IMR-90 (cell line): ENCODE results near the gene USP24. TPM values are rescaled to one million over a fixed set of nuclear protein-coding genes. Genes with fewer than 3 reads are reported as not detected.
A peak's percentile ranks its signal among the peaks of the same experiment; 100 is the strongest.

Source experiments
- ATAC-seq: fragments of 200-7000 bp; cut with Tn5 transposase; 2 replicates; pipeline ENCODE4 v1.9.1; 2020; ENCODE audit warnings: low read depth, mild to moderate bottlenecking, moderate library complexity
- BruUV-seq: library from RNA; stranded (reverse); fragments of 400-500 nt; replicated peaks from 2 replicates; lab custom pipeline; 2021; lab: Mats Ljungman, UMichigan
- CTCF ChIA-PET: fragments of 300-600 bp; formaldehyde crosslinking; extraction: SDS; loops from one replicate; lab custom pipeline; 2021; ENCODE audit warnings: antibody characterized with exemption; lab: Yijun Ruan, JAX
- POLR2A ChIA-PET: fragments of 300-600 bp; sonication (Branson Sonifier 250); formaldehyde crosslinking; loops from one replicate; lab custom pipeline; 2022; ENCODE audit warnings: antibody characterized with exemption; ENCODE audit not compliant: unreplicated experiment; lab: Charles Lee
- DNase-seq: peaks from one replicate; pipeline ENCODE4 v3.0.0; 2013
- H2AFZ ChIP-seq: replicated peaks from 2 replicates; pipeline ENCODE3; 2013; ENCODE audit warnings: low read length, mild to moderate bottlenecking; ENCODE audit not compliant: poor library complexity
- H2AK5ac ChIP-seq: 2 replicates; pipeline ENCODE4 v1.6.1; 2013; ENCODE audit warnings: low read depth, low read length, inconsistent platforms
- H2AK9ac ChIP-seq: replicated peaks from 2 replicates; pipeline ENCODE3; 2013; ENCODE audit warnings: mild to moderate bottlenecking, low read depth, low read length, moderate library complexity; ENCODE audit not compliant: poor library complexity
- H2BK120ac ChIP-seq: 2 replicates; pipeline ENCODE4 v1.6.1; 2013; ENCODE audit warnings: low read depth, low read length, inconsistent platforms
- H2BK15ac ChIP-seq: 3 replicates; pipeline ENCODE4 v1.6.1; 2013; ENCODE audit warnings: low read depth, low read length, inconsistent platforms
- H2BK20ac ChIP-seq: 2 replicates; pipeline ENCODE4 v1.6.1; 2013; ENCODE audit warnings: low read depth, mild to moderate bottlenecking, inconsistent platforms, low read length, moderate library complexity
- H2BK5ac ChIP-seq: 2 replicates; pipeline ENCODE4 v1.6.1; 2013; ENCODE audit warnings: mild to moderate bottlenecking, low read depth, low read length, inconsistent platforms; ENCODE audit not compliant: poor library complexity, severe bottlenecking
- H3K14ac ChIP-seq: replicated peaks from 2 replicates; pipeline ENCODE4 v1.6.1; 2013; ENCODE audit warnings: low read depth, low read length, inconsistent platforms
- H3K18ac ChIP-seq: 2 replicates; pipeline ENCODE4 v1.6.1; 2013; ENCODE audit warnings: low read depth, low read length, control low read depth
- H3K23ac ChIP-seq: 2 replicates; pipeline ENCODE4 v1.6.1; 2013; ENCODE audit warnings: low read depth, low read length, inconsistent platforms
- H3K27ac ChIP-seq: 2 replicates; pipeline ENCODE4 v1.5.1; 2013; ENCODE audit warnings: mild to moderate bottlenecking, control low read depth, low read length; ENCODE audit not compliant: insufficient read depth
- H3K27me3 ChIP-seq: 2 replicates; pipeline ENCODE4 v1.6.1; 2013; ENCODE audit warnings: low read length; ENCODE audit not compliant: control insufficient read depth, insufficient read depth
- H3K36me3 ChIP-seq: 2 replicates; pipeline ENCODE4 v1.6.1; 2013; ENCODE audit warnings: low read length, mixed read lengths; ENCODE audit not compliant: control insufficient read depth, insufficient read depth
- H3K4ac ChIP-seq: 2 replicates; pipeline ENCODE4 v1.6.1; 2013; ENCODE audit warnings: low read depth, low read length, inconsistent platforms
- H3K4me1 ChIP-seq: 2 replicates; pipeline ENCODE4 v1.6.1; 2013; ENCODE audit warnings: low read length, mixed read lengths; ENCODE audit not compliant: control insufficient read depth, insufficient read depth
- H3K4me2 ChIP-seq: 2 replicates; pipeline ENCODE4 v1.6.1; 2013; ENCODE audit warnings: low read depth, mild to moderate bottlenecking, control low read depth, low read length, moderate library complexity
- H3K4me3 ChIP-seq: 2 replicates; pipeline ENCODE4 v1.5.1; 2013; ENCODE audit warnings: low read depth, mild to moderate bottlenecking, control low read depth, low read length, moderate library complexity; ENCODE audit not compliant: insufficient read depth
- H3K56ac ChIP-seq: 2 replicates; pipeline ENCODE4 v1.6.1; 2013; ENCODE audit warnings: low read length, inconsistent platforms; ENCODE audit not compliant: insufficient read depth; ENCODE audit errors: extremely low read depth
- H3K79me1 ChIP-seq, 2 experiments: 2 replicates each; pipeline ENCODE4 v1.6.1; 2013; ENCODE audit warnings: low read length in 2 of 2, inconsistent platforms in 1 of 2, low read depth in 1 of 2
- H3K9ac ChIP-seq: 2 replicates; pipeline ENCODE4 v1.6.1; 2013; ENCODE audit warnings: low read depth, low read length, control low read depth
- H3K9me1 ChIP-seq: 2 replicates; pipeline ENCODE4 v1.6.1; 2013; ENCODE audit warnings: low read length, inconsistent platforms; ENCODE audit not compliant: insufficient read depth
- H3K9me3 ChIP-seq: 2 replicates; pipeline ENCODE4 v1.6.1; 2013; ENCODE audit warnings: low read length; ENCODE audit not compliant: control insufficient read depth, insufficient read depth
- H4K20me1 ChIP-seq: 2 replicates; pipeline ENCODE4 v1.6.1; 2013; ENCODE audit warnings: low read length, inconsistent platforms; ENCODE audit not compliant: insufficient read depth
- H4K5ac ChIP-seq: 2 replicates; pipeline ENCODE4 v1.6.1; 2013; ENCODE audit warnings: mild to moderate bottlenecking, low read depth, low read length, control low read depth
- H4K8ac ChIP-seq, 2 experiments: 2 replicates each; pipeline ENCODE4 v1.6.1; 2013; ENCODE audit warnings: low read depth in 2 of 2, low read length in 2 of 2, control low read depth in 1 of 2, inconsistent platforms in 1 of 2
- H4K91ac ChIP-seq: 2 replicates; pipeline ENCODE4 v1.6.1; 2013; ENCODE audit warnings: low read depth, low read length, inconsistent platforms; ENCODE audit not compliant: insufficient read depth
- BHLHE40 ChIP-seq: fragments of 150-350 bp; IDR thresholded peaks from 2 replicates; pipeline ENCODE4 v1.6.1; 2016; ENCODE audit warnings: mild to moderate bottlenecking, low read depth, low read length
- CEBPB ChIP-seq: IDR thresholded peaks from 2 replicates; pipeline ENCODE4 v1.6.1; 2012; ENCODE audit warnings: low read depth, low read length, improper control_type of control experiment
- CHD1 ChIP-seq: IDR thresholded peaks from 2 replicates; pipeline ENCODE4 v1.6.1; 2012; ENCODE audit warnings: low read depth, low read length, improper control_type of control experiment
- CTCF ChIP-seq: conservative IDR thresholded peaks from 2 replicates; pipeline ENCODE4 v1.5.1; 2012; ENCODE audit warnings: mild to moderate bottlenecking, low read depth, low read length, improper control_type of control experiment
- FOS ChIP-seq: fragments of 150-350 bp; IDR thresholded peaks from 2 replicates; pipeline ENCODE4 v1.6.1; 2016; ENCODE audit warnings: low read depth, low read length
- MAFK ChIP-seq: IDR thresholded peaks from 2 replicates; pipeline ENCODE4 v1.6.1; 2012; ENCODE audit warnings: low read depth, low read length, improper control_type of control experiment
- MAZ ChIP-seq: IDR thresholded peaks from 2 replicates; pipeline ENCODE4 v1.6.1; 2012; ENCODE audit warnings: low read depth, mild to moderate bottlenecking, low read length, improper control_type of control experiment, moderate library complexity, borderline replicate concordance
- MXI1 ChIP-seq: IDR thresholded peaks from 2 replicates; pipeline ENCODE4 v1.6.1; 2012; ENCODE audit warnings: low read depth, mild to moderate bottlenecking, low read length, moderate library complexity, borderline replicate concordance
- NFE2L2 ChIP-seq: fragments of 150-350 bp; IDR thresholded peaks from 2 replicates; pipeline ENCODE4 v1.6.1; 2016; ENCODE audit warnings: low read depth, mild to moderate bottlenecking, low read length
- POLR2A ChIP-seq: IDR thresholded peaks from 2 replicates; pipeline ENCODE4 v1.6.1; 2012; ENCODE audit warnings: mild to moderate bottlenecking, low read depth, low read length
- RAD21 ChIP-seq: IDR thresholded peaks from 2 replicates; pipeline ENCODE4 v1.6.1; 2012; ENCODE audit warnings: low read length, improper control_type of control experiment
- RCOR1 ChIP-seq: IDR thresholded peaks from 2 replicates; pipeline ENCODE4 v1.6.1; 2012; ENCODE audit warnings: mild to moderate bottlenecking, low read length, improper control_type of control experiment; ENCODE audit not compliant: insufficient replicate concordance
- RFX5 ChIP-seq: IDR thresholded peaks from 2 replicates; pipeline ENCODE4 v1.8.0; 2012; ENCODE audit warnings: low read depth, mild to moderate bottlenecking, low read length, moderate library complexity
- SMC3 ChIP-seq: fragments of 150-350 bp; IDR thresholded peaks from 2 replicates; pipeline ENCODE4 v1.6.1; 2016; ENCODE audit warnings: low read depth, mild to moderate bottlenecking, antibody characterized with exemption, low read length, moderate library complexity
- USF2 ChIP-seq: fragments of 150-350 bp; IDR thresholded peaks from 2 replicates; pipeline ENCODE4 v1.6.1; 2017; ENCODE audit warnings: mild to moderate bottlenecking, antibody characterized with exemption, low read length, low read depth
- WGBS, 2 experiments: methylation state at CpG; one replicate each; pipeline versions ENCODE4 v1.1.5 to v1.1.7; 2013; ENCODE audit warnings: missing lambda C conversion rate in 2 of 2; ENCODE audit not compliant: insufficient read length in 1 of 2; ENCODE audit errors: extremely low coverage in 2 of 2; 5-methylcytosine and 5-hydroxymethylcytosine counted together
- dilution Hi-C: fragments of 300-500 bp; cut with HindIII; formaldehyde crosslinking; loops from one replicate; pipeline ENCODE4 v1.14.3; 2018; ENCODE audit warnings: low sequenced_read_pairs; ENCODE audit not compliant: unreplicated experiment
- in situ Hi-C: fragments of 300-500 bp; cut with MboI; formaldehyde crosslinking; loops from 3 replicates; pipeline ENCODE4 v1.14.3; 2019; ENCODE audit warnings: low sequenced_read_pairs, inconsistent platforms, mixed read lengths
- intact Hi-C: fragments of 100-400 bp; cut with micrococcal nuclease; formaldehyde crosslinking; loops from 2 replicates; pipeline ENCODE4 v1.10.0; 2022
- polyA plus RNA-seq, 3 experiments: library from polyadenylated mRNA; depleted of rRNA; stranded (reverse); fragments of >200 nt; gene quantifications; 2 replicates each; pipeline ENCODE4 v1.2.3, GENCODE V29; 2012; ENCODE audit warnings: low replicate concordance in 1 of 3
- total RNA-seq: library from RNA; depleted of rRNA; stranded (reverse); fragments of >200 nt; gene quantifications from 2 replicates; pipeline ENCODE4 v1.2.3, GENCODE V29; 2012
- TF ChIP-seq, protein P1 (sequence below): fragments of 150-350 bp; IDR thresholded peaks from 2 replicates; pipeline ENCODE4 v1.6.1; 2016; ENCODE audit warnings: low read depth, mild to moderate bottlenecking, low read length, moderate library complexity, borderline replicate concordance

Gene USP24
- total and polyA plus RNA-seq, 2 of the 4 experiments (the other 2 are of a cell fraction): 8.4 to 36.7 TPM

GRCh38 chr1:55204997-55205396 lies 10.2 kb downstream of the USP24 start:
- peak; percentile 57; the same call in 1 of the 2 replicates for ATAC-seq
- WGBS, 2 experiments: no CpG with 5 or more reads among the region's 1 CpG
- POLR2A ChIA-PET: no interaction called here
- CTCF ChIA-PET: interaction anchor here (0.6 kb wide), 1 partner anchor 134 kb away, joined by 4 read pairs; no protein-coding TSS in a partner anchor
- intact Hi-C loops (loop anchor here (5.0 kb wide), 1 partner anchor 38 kb away; no protein-coding TSS in a partner anchor), in situ Hi-C loops (no loop called here), dilution Hi-C loops (no loop called here)
- Histone ChIP-seq H3K9ac (no peak overlapping the region), H3K4me1 (peaks cover 7% of the 10 kb centered on the region), H3K14ac (no peak overlapping the region), H3K18ac (no peak overlapping the region), H3K9me3 (no peaks in the 10 kb centered on the region), H2BK20ac (no peak overlapping the region), H3K56ac (no peak overlapping the region), H4K5ac (no peak overlapping the region), H2BK5ac (no peak overlapping the region), H3K4ac (no peak overlapping the region), H2AFZ (no peak overlapping the region), H3K4me2 (no peak overlapping the region), H4K91ac (no peak overlapping the region), H4K8ac (no peak overlapping the region), H3K36me3 (no peaks in the 10 kb centered on the region), H4K20me1 (peaks cover 43% of the 10 kb centered on the region), H3K27ac (no peak overlapping the region), H2AK9ac (no peak overlapping the region), H3K79me1 (peaks cover 14 to 61% of the 10 kb centered on the region in 2 experiments), H2AK5ac (no peak overlapping the region), H2BK15ac (no peak overlapping the region), H3K4me3 (no peak overlapping the region), H3K9me1 (peaks cover 7% of the 10 kb centered on the region), H3K23ac (0 out of 2 replicates have a peak overlapping the region, but pooled peaks have one; percentile 31), H2BK120ac (no peak overlapping the region), H3K27me3 (no peaks in the 10 kb centered on the region)
- DNase-seq: no peak
- no TSS peak for BruUV-seq
- TF ChIP-seq RFX5 (no peak), MXI1 (no peak), CHD1 (no peak), USF2 (no peak), CTCF (no peak), SMC3 (no peak), RAD21 (no peak), CEBPB (no peak), MAZ (no peak), MAFK (no peak), FOS (no peak), POLR2A (no peak), NFE2L2 (no peak), RCOR1 (no peak), BHLHE40 (no peak)
- TF ChIP-seq, protein P1, sequence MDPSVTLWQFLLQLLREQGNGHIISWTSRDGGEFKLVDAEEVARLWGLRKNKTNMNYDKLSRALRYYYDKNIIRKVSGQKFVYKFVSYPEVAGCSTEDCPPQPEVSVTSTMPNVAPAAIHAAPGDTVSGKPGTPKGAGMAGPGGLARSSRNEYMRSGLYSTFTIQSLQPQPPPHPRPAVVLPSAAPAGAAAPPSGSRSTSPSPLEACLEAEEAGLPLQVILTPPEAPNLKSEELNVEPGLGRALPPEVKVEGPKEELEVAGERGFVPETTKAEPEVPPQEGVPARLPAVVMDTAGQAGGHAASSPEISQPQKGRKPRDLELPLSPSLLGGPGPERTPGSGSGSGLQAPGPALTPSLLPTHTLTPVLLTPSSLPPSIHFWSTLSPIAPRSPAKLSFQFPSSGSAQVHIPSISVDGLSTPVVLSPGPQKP: no peak
